ENCODE measurements around the gene ZNF500.

The ZNF500 gene

DNA sequence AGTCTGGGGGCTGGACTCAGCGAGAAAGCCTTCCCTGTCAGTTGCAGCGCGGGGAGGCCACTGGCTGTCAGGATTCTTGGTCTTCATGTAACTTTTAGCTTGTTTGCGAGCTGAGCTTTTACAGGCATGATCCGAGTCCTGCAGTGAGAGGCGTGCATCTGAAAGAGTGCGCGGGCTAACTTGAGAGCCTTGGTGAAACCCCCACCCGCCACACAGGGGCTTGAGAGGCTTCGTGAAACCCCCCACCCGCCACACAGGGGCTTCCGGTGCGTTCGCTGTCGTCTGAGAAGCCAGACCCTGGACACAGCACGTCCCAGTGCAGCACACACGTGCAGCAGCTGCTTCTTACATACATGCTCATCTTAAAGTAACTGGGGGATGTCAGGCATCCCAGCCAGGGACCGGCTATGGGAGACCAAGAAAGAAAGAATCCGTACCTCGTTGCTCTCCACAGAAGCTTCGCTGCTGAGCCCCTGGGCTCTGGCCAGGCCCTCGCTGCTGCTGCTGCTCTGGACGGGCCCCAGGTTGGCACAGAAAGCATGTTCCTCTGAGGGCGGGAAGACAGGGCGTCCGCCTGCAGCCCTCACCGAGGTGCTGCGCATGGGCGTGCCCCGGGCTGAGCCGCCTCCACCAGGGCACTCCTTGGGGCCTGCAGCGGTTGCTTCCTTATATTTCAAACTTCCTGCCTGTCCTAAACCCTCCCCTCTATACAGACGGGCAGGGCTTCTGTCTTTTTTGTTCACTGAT lies 65.8 kb downstream of the ZNF500 start:
- no peak for DNase-seq

DNA sequence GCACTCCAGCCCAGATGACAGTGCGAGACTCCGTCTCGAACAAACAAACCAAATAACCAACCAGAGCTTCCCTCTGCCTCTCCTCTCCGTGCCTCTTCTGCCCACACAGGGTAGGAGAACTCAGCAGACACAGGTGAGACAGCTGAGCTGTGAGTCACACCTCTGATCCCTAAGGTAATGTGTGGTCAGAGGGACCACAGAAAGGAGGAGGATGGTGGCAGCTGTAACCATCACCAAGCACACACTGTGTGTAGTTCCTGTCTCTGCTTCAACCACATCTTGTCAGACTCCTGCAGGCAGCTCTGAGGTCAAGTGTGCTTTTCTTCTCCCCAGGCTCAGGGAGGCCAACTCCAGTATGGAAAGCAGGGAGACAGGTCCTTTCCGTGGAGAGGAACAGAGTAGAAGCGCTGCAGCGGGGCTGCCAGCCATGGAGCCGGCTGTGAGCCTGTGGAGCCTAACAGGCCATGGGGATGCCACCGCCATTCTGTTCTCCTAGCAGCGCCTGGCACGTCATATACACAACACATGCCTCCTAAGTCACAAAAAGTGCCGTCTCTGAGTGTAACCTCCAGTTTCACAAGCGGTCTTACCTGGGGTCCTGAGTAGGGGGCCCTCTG lies 66.5 kb downstream of the ZNF500 start:
- DNase-seq, result no peak

- no peak for DNase-seq
Measured at GRCh38 chr16:4699046-4699556, 67.9 kb downstream of the ZNF500 start.

- no peak for DNase-seq
Measured at GRCh38 chr16:4698321-4699045, 68.5 kb downstream of the ZNF500 start.

All from stimulated activated CD4-positive, alpha-beta T cell treated with anti-CD3 and anti-CD28 coated beads, Interleukin-12 subunit alpha, Interleukin-12 subunit beta, amount 100 ng/mL, for 4 hours (primary cell).